Left lung (tissue), 10 donors: ENCODE measurements around the gene DYNC1LI2. TPM values are rescaled to one million over a fixed set of nuclear protein-coding genes. Genes with fewer than 3 reads are reported as not detected.

Experiments
- ATAC-seq: fragments of 200-7000 bp; cut with Tn5 transposase; one replicate; pipeline ENCODE4 v1.9.1; 2020; ENCODE audit warnings: moderate library complexity
- DNase-seq, 4 donors: peaks; one replicate each; pipeline ENCODE4 v3.0.0-alpha.2; 2013 to 2020
- H3K27ac ChIP-seq, 2 donors: fragments of 200-600 bp; sonication (generic) in 1 of 2; one replicate each; pipeline versions ENCODE4 v1.5.0 to v1.8.0; 2020 to 2021
- H3K27me3 ChIP-seq, 2 donors: fragments of 200-600 bp; sonication (generic) in 1 of 2; one replicate each; pipeline versions ENCODE4 v1.5.0 to v1.8.0; 2020 to 2021
- H3K36me3 ChIP-seq, 2 donors: fragments of 200-600 bp; sonication (generic) in 1 of 2; one replicate each; pipeline versions ENCODE4 v1.5.0 to v1.8.0; 2020 to 2021
- H3K4me1 ChIP-seq, 2 donors: fragments of 200-600 bp; one replicate each; pipeline ENCODE4 v1.8.0; 2021
- H3K4me3 ChIP-seq, 2 donors: fragments of 200-600 bp; sonication (generic) in 1 of 2; one replicate each; pipeline versions ENCODE4 v1.5.0 to v1.8.0; 2020 to 2021; ENCODE audit warnings: mild to moderate bottlenecking in 1 of 2
- H3K9me3 ChIP-seq, 2 donors: fragments of 200-600 bp; sonication (generic) in 1 of 2; one replicate each; pipeline versions ENCODE4 v1.5.0 to v1.8.0; 2020 to 2021
- CTCF ChIP-seq, 2 donors: fragments of 200-600 bp; sonication (generic) in 1 of 2; IDR thresholded peaks; one replicate each; pipeline versions ENCODE4 v1.5.0 to v1.8.0; 2021; ENCODE audit warnings: antibody characterized with exemption in 2 of 2
- intact Hi-C, 2 donors: fragments of 100-400 bp; cut with DNase I; formaldehyde crosslinking; loops; one replicate each; pipeline versions ENCODE4 v1.11.2 to v1.14.2; 2022
- polyA plus RNA-seq, 6 donors: library from polyadenylated mRNA; unstranded; fragments of 120-200 nt; gene quantifications; one replicate each; pipeline ENCODE4 v1.2.1, GENCODE V29; 2013; ENCODE audit not compliant: insufficient read length in 6 of 6
- total RNA-seq, 2 donors: library from RNA; stranded (reverse); fragmentation: NEBNext Ultra II Directional; extraction: Animal tissue kit (Norgen Biotek cat#: 25700); gene quantifications; one replicate each; pipeline ENCODE4 v1.2.1, GENCODE V29; 2021
- donor health status: DM: no; HTN: yes; CAD: no.
- donor health status: DM: no; HTN: no; CAD: no.

The DYNC1LI2 gene
- total and polyA plus RNA-seq, 8 donors = 118 to 162 (median 145) TPM

- TF ChIP-seq CTCF (IDR thresholded peaks at IDR 0.05) = no peak
- Histone ChIP-seq H3K4me3 (no peak overlapping the region), H3K27me3 (no peaks in the 10 kb centered on the region), H3K36me3 (peaks cover 0 to 41% of the 10 kb centered on the region in 2 donors), H3K9me3 (no peaks in the 10 kb centered on the region), H3K4me1 (no peaks in the 10 kb centered on the region), H3K27ac (peak overlapping the region in 1 of 2 donors; percentile 23)
- DNase-seq (no peak), ATAC-seq (peak; percentile 95)
- intact Hi-C loops = no loop called here
Measured at GRCh38 chr16:66717776-66718175, 33.6 kb downstream of the DYNC1LI2 start.

GRCh38 chr16:66717112-66717675, 34.2 kb downstream of the DYNC1LI2 start:
- intact Hi-C loops = no loop called here
- peak; percentile 28 to 43 for TF ChIP-seq CTCF (IDR thresholded peaks at IDR 0.05)
- H3K4me1 ChIP-seq = no peaks in the 10 kb centered on the region
- H3K27me3 ChIP-seq = no peaks in the 10 kb centered on the region
- ATAC-seq (peak; percentile 64), DNase-seq (peak in 1 of 4 donors; percentile 31)
- peaks cover 0 to 35% of the 10 kb centered on the region in 2 donors for H3K36me3 ChIP-seq
- no peak overlapping the region for H3K4me3 ChIP-seq
- no peaks in the 10 kb centered on the region for H3K9me3 ChIP-seq
- peak overlapping the region in 1 of 2 donors; percentile 23 for H3K27ac ChIP-seq

- Histone ChIP-seq H3K9me3 (no peaks in the 10 kb centered on the region), H3K36me3 (peaks cover 0 to 21% of the 10 kb centered on the region in 2 donors), H3K4me3 (no peak overlapping the region), H3K4me1 (no peaks in the 10 kb centered on the region), H3K27me3 (no peaks in the 10 kb centered on the region), H3K27ac (no peak overlapping the region)
- intact Hi-C loops = no loop called here
- DNase-seq (no peak), ATAC-seq (no peak)
- TF ChIP-seq CTCF (IDR thresholded peaks at IDR 0.05) = no peak
Measured at GRCh38 chr16:66714654-66715307, 36.6 kb downstream of the DYNC1LI2 start.

- intact Hi-C loops = no loop called here
- DNase-seq = no peak
- Histone ChIP-seq H3K27ac (no peak overlapping the region), H3K4me3 (no peak overlapping the region), H3K27me3 (no peaks in the 10 kb centered on the region), H3K36me3 (peaks cover 0 to 16% of the 10 kb centered on the region in 2 donors), H3K9me3 (no peaks in the 10 kb centered on the region), H3K4me1 (no peaks in the 10 kb centered on the region)
- no peak for TF ChIP-seq CTCF (IDR thresholded peaks at IDR 0.05)
- ATAC-seq = no peak
Measured at GRCh38 chr16:66714062-66714461, 37.3 kb downstream of the DYNC1LI2 start.

- no peak for DNase-seq
- H3K27me3 ChIP-seq = no peaks in the 10 kb centered on the region
- H3K4me3 ChIP-seq = no peak overlapping the region
- H3K4me1 ChIP-seq = no peaks in the 10 kb centered on the region
- ATAC-seq = no peak
- no peaks in the 10 kb centered on the region for H3K9me3 ChIP-seq
- H3K36me3 ChIP-seq = peaks cover 0 to 6% of the 10 kb centered on the region in 2 donors
- H3K27ac ChIP-seq = no peak overlapping the region
- no peak for TF ChIP-seq CTCF (IDR thresholded peaks at IDR 0.05)
- intact Hi-C loops = no loop called here
Measured at GRCh38 chr16:66713076-66713475, 38.3 kb downstream of the DYNC1LI2 start.
